Astrocyte (in vitro differentiated cells and primary cell): ENCODE measurements around the gene FANCL. TPM values are rescaled to one million over a fixed set of nuclear protein-coding genes. Genes with fewer than 3 reads are reported as not detected.

Experiments
- DNase-seq: peaks from one replicate; pipeline ENCODE4 v3.0.0-alpha.2; 2010; ENCODE audit warnings: low read depth
- FAIRE-seq: peaks from 2 replicates; lab custom pipeline; 2011; peaks lifted over from hg19 to GRCh38; lab: Jason Lieb, UNC
- H2AFZ ChIP-seq: 2 replicates; pipeline ENCODE4 v1.6.0; 2012; ENCODE audit warnings: low read depth, low read length, inconsistent platforms
- H3K27ac ChIP-seq: 2 replicates; pipeline ENCODE4 v1.5.1; 2011; ENCODE audit warnings: low read depth, low read length, inconsistent platforms
- H3K27me3 ChIP-seq: 2 replicates; pipeline ENCODE4 v1.6.0; 2011; ENCODE audit warnings: low read length, inconsistent platforms; ENCODE audit not compliant: insufficient read depth
- H3K36me3 ChIP-seq: 2 replicates; pipeline ENCODE4 v1.5.1; 2011; ENCODE audit warnings: low read length, inconsistent platforms; ENCODE audit not compliant: insufficient read depth
- H3K4me1 ChIP-seq: 2 replicates; pipeline ENCODE4 v1.5.1; 2011; ENCODE audit warnings: low read length, inconsistent platforms; ENCODE audit not compliant: insufficient read depth
- H3K4me2 ChIP-seq: 2 replicates; pipeline ENCODE4 v1.6.0; 2012; ENCODE audit warnings: low read length, inconsistent platforms
- H3K4me3 ChIP-seq: 2 replicates; pipeline ENCODE4 v1.5.1; 2011; ENCODE audit warnings: low read depth, mild to moderate bottlenecking, low read length, inconsistent platforms; ENCODE audit not compliant: insufficient read depth
- H3K79me2 ChIP-seq: 2 replicates; pipeline ENCODE4 v1.6.0; 2012; ENCODE audit warnings: mild to moderate bottlenecking, low read length, inconsistent platforms; ENCODE audit not compliant: insufficient read depth
- H3K9ac ChIP-seq: 2 replicates; pipeline ENCODE4 v1.6.0; 2012; ENCODE audit warnings: mild to moderate bottlenecking, low read length, inconsistent platforms
- H3K9me3 ChIP-seq: 2 replicates; pipeline ENCODE4 v1.5.1; 2012; ENCODE audit warnings: low read depth, mild to moderate bottlenecking, low read length, inconsistent platforms; ENCODE audit not compliant: insufficient read depth
- H4K20me1 ChIP-seq: 2 replicates; pipeline ENCODE4 v1.6.0; 2012; ENCODE audit warnings: low read length, inconsistent platforms; ENCODE audit not compliant: insufficient read depth
- H3K27ac Mint-ChIP-seq: one replicate; pipeline ENCODE4 v1.8.0; 2021; ENCODE audit warnings: mild to moderate bottlenecking, mixed read lengths; ENCODE audit not compliant: unreplicated experiment
- H3K27me3 Mint-ChIP-seq: one replicate; pipeline ENCODE4 v1.8.0; 2021; ENCODE audit warnings: low read depth, mixed read lengths; ENCODE audit not compliant: unreplicated experiment
- H3K36me3 Mint-ChIP-seq: one replicate; pipeline ENCODE4 v1.8.0; 2021; ENCODE audit warnings: low read depth, mixed read lengths; ENCODE audit not compliant: unreplicated experiment
- H3K4me1 Mint-ChIP-seq: one replicate; pipeline ENCODE4 v1.8.0; 2021; ENCODE audit warnings: low read depth, mixed read lengths; ENCODE audit not compliant: unreplicated experiment
- H3K4me3 Mint-ChIP-seq: one replicate; pipeline ENCODE4 v1.8.0; 2021; ENCODE audit warnings: mild to moderate bottlenecking, moderate library complexity, mixed read lengths; ENCODE audit not compliant: unreplicated experiment
- H3K9me3 Mint-ChIP-seq: one replicate; pipeline ENCODE4 v1.8.0; 2021; ENCODE audit warnings: mild to moderate bottlenecking, mixed read lengths; ENCODE audit not compliant: unreplicated experiment
- CTCF ChIP-seq: IDR thresholded peaks from 2 replicates; pipeline ENCODE4 v1.5.1; 2011; ENCODE audit warnings: low read depth, mild to moderate bottlenecking, inconsistent platforms, low read length, moderate library complexity; ENCODE audit not compliant: insufficient read depth
- EZH2 ChIP-seq: IDR thresholded peaks from 2 replicates; pipeline ENCODE4 v1.6.1; 2012; ENCODE audit warnings: mild to moderate bottlenecking, low read length, inconsistent platforms; ENCODE audit not compliant: insufficient read depth
- total RNA-seq: library from RNA; stranded (reverse); gene quantifications from 2 replicates; pipeline ENCODE4 v1.2.1, GENCODE V29; 2021

Gene FANCL
- total RNA-seq, 1 donor from 2014 or later, result 10.7 TPM

GRCh38 chr2:58237741-58238140, 3.4 kb downstream of the FANCL start:
- H3K4me3 Mint-ChIP-seq, result no peak overlapping the region

GRCh38 chr2:58235984-58236383, 5.1 kb downstream of the FANCL start:
- no peak for FAIRE-seq
- Histone ChIP-seq H3K4me2 (no peak overlapping the region), H2AFZ (no peak overlapping the region), H3K79me2 (peaks cover 86% of the 10 kb centered on the region), H3K4me3 (no peak overlapping the region), H4K20me1 (peaks cover 15% of the 10 kb centered on the region), H3K9ac (no peak overlapping the region), H3K27ac (no peak overlapping the region), H3K4me1 (no peaks in the 10 kb centered on the region), H3K36me3 (no peaks in the 10 kb centered on the region), H3K27me3 (no peaks in the 10 kb centered on the region), H3K9me3 (no peaks in the 10 kb centered on the region)
- Mint-ChIP-seq H3K4me3 (no peak overlapping the region), H3K9me3 (no peaks in the 10 kb centered on the region), H3K36me3 (no peaks in the 10 kb centered on the region), H3K27me3 (no peaks in the 10 kb centered on the region), H3K4me1 (peaks cover 10% of the 10 kb centered on the region), H3K27ac (no peak overlapping the region)
- TF ChIP-seq CTCF, result no peak
- no peak for TF ChIP-seq EZH2
- DNase-seq, result no peak

More at GRCh38 chr2:58237741-58238140, 3.4 kb downstream of the FANCL start:
- FAIRE-seq, result no peak
- no peaks in the 10 kb centered on the region for H3K27me3 Mint-ChIP-seq
- no peak overlapping the region for H3K4me2 ChIP-seq
- no peaks in the 10 kb centered on the region for H3K9me3 Mint-ChIP-seq
- H3K9me3 ChIP-seq, result no peaks in the 10 kb centered on the region
- H3K4me1 Mint-ChIP-seq, result peaks cover 10% of the 10 kb centered on the region
- DNase-seq, result no peak
- no peak overlapping the region for H2AFZ ChIP-seq
- H3K36me3 ChIP-seq, result no peaks in the 10 kb centered on the region
- H3K27me3 ChIP-seq, result no peaks in the 10 kb centered on the region
- H3K27ac ChIP-seq, result no peak overlapping the region
- H3K27ac Mint-ChIP-seq, result no peak overlapping the region
- TF ChIP-seq CTCF (no peak), EZH2 (no peak)
- no peak overlapping the region for H3K9ac ChIP-seq
- H3K79me2 ChIP-seq, result peaks cover 81% of the 10 kb centered on the region
- H3K4me1 ChIP-seq, result no peaks in the 10 kb centered on the region
- peaks cover 10% of the 10 kb centered on the region for H4K20me1 ChIP-seq
- no peak overlapping the region for H3K4me3 ChIP-seq
- H3K36me3 Mint-ChIP-seq, result no peaks in the 10 kb centered on the region

GRCh38 chr2:58235170-58235569, 6.0 kb downstream of the FANCL start:
- H3K36me3 ChIP-seq, result no peaks in the 10 kb centered on the region
- H3K4me2 ChIP-seq, result no peak overlapping the region
- H2AFZ ChIP-seq, result no peak overlapping the region
- no peaks in the 10 kb centered on the region for H3K4me1 ChIP-seq
- no peaks in the 10 kb centered on the region for H3K27me3 ChIP-seq
- H3K4me1 Mint-ChIP-seq, result peaks cover 7% of the 10 kb centered on the region
- no peak overlapping the region for H3K27ac Mint-ChIP-seq
- H4K20me1 ChIP-seq, result peaks cover 17% of the 10 kb centered on the region
- no peaks in the 10 kb centered on the region for H3K9me3 ChIP-seq
- H3K36me3 Mint-ChIP-seq, result no peaks in the 10 kb centered on the region
- DNase-seq, result no peak
- no peak overlapping the region for H3K4me3 Mint-ChIP-seq
- H3K79me2 ChIP-seq, result peaks cover 78% of the 10 kb centered on the region
- H3K27me3 Mint-ChIP-seq, result no peaks in the 10 kb centered on the region
- TF ChIP-seq EZH2 (no peak), CTCF (no peak)
- FAIRE-seq, result no peak
- H3K4me3 ChIP-seq, result no peak overlapping the region
- no peaks in the 10 kb centered on the region for H3K9me3 Mint-ChIP-seq
- H3K27ac ChIP-seq, result no peak overlapping the region
- no peak overlapping the region for H3K9ac ChIP-seq
